DOHH2 (cell line): ENCODE results near the gene PRKAG3.

Experiments
- H3F3A ChIP-seq: fragments of 200-600 bp; sonication (generic), shearing (Covaris generic); 2 replicates; pipeline ENCODE4 v1.6.0; 2016; ENCODE audit warnings: antibody characterized with exemption, mild to moderate bottlenecking; ENCODE audit not compliant: control insufficient read depth, insufficient read depth
- H3K27ac ChIP-seq: fragments of 200-600 bp; sonication (generic); 2 replicates; pipeline ENCODE4 v1.5.1; 2014; ENCODE audit warnings: low read depth, mild to moderate bottlenecking, low read length, moderate library complexity
- H3K27me3 ChIP-seq: fragments of 200-600 bp; sonication (generic); 2 replicates; pipeline ENCODE4 v1.6.1; 2014; ENCODE audit warnings: mild to moderate bottlenecking, low read length, mixed read lengths; ENCODE audit not compliant: control insufficient read depth
- H3K36me3 ChIP-seq: fragments of 200-600 bp; sonication (generic); 2 replicates; pipeline ENCODE4 v1.6.1; 2014; ENCODE audit warnings: mild to moderate bottlenecking, low read length, moderate library complexity, mixed read lengths; ENCODE audit not compliant: control insufficient read depth
- H3K4me1 ChIP-seq: fragments of 200-600 bp; sonication (generic); 2 replicates; pipeline ENCODE4 v1.6.1; 2014; ENCODE audit warnings: mild to moderate bottlenecking, low read length, mixed read lengths; ENCODE audit not compliant: control insufficient read depth
- H3K4me2 ChIP-seq: fragments of 200-600 bp; sonication (generic); 2 replicates; pipeline ENCODE4 v1.6.0; 2014; ENCODE audit warnings: mild to moderate bottlenecking, low read length, moderate library complexity
- H3K4me3 ChIP-seq: fragments of 200-600 bp; sonication (generic); 2 replicates; pipeline ENCODE4 v1.5.1; 2014; ENCODE audit warnings: mild to moderate bottlenecking, low read length, mixed read lengths
- H3K79me2 ChIP-seq: fragments of 200-600 bp; sonication (generic); 2 replicates; pipeline ENCODE4 v1.6.1; 2014; ENCODE audit warnings: mild to moderate bottlenecking, low read length, mixed read lengths; ENCODE audit not compliant: control insufficient read depth
- H3K9me2 ChIP-seq: fragments of 200-600 bp; sonication (generic); replicated peaks from 2 replicates; pipeline ENCODE4 v1.6.1; 2014; ENCODE audit warnings: mild to moderate bottlenecking, low read length, mixed read lengths; ENCODE audit not compliant: control insufficient read depth
- H3K9me3 ChIP-seq: fragments of 200-600 bp; sonication (generic); 2 replicates; pipeline ENCODE4 v1.6.1; 2014; ENCODE audit warnings: antibody characterized with exemption, low read length, mixed read lengths; ENCODE audit not compliant: control insufficient read depth, insufficient read depth
- H4K20me1 ChIP-seq: fragments of 200-600 bp; sonication (generic); 2 replicates; pipeline ENCODE4 v1.6.0; 2014; ENCODE audit warnings: low read depth, mild to moderate bottlenecking, antibody characterized with exemption, low read length, moderate library complexity; ENCODE audit not compliant: control insufficient read depth, insufficient read depth
- EZH2phosphoT487 ChIP-seq: fragments of 200-600 bp; sonication (generic); IDR thresholded peaks from 2 replicates; pipeline ENCODE4 v1.6.1; 2017; ENCODE audit warnings: borderline replicate concordance, mild to moderate bottlenecking, antibody characterized with exemption, low read length, moderate library complexity, mixed read lengths
- TF ChIP-seq, protein P1 (sequence below): fragments of 200-600 bp; sonication (generic); IDR thresholded peaks from one replicate; pipeline ENCODE4 v1.5.1; 2014; ENCODE audit warnings: antibody characterized with exemption, mild to moderate bottlenecking, low read depth, low read length; ENCODE audit not compliant: poor library complexity, severe bottlenecking

PRKAG3 gene

GRCh38 chr2:218781691-218782527, 49.7 kb downstream of the PRKAG3 start, which contains the start of gene CYP27A1:
Gene CYP27A1 (plus strand): TSS chr2:218782147. CDS start chr2:218782183, 36 bp downstream.
- H3K9me2 ChIP-seq, result no peaks in the 10 kb centered on the region
- H3K4me3 ChIP-seq, result no peak within 1 kb of the TSS
- TF ChIP-seq EZH2phosphoT487, result no peak
- TF ChIP-seq, protein P1, sequence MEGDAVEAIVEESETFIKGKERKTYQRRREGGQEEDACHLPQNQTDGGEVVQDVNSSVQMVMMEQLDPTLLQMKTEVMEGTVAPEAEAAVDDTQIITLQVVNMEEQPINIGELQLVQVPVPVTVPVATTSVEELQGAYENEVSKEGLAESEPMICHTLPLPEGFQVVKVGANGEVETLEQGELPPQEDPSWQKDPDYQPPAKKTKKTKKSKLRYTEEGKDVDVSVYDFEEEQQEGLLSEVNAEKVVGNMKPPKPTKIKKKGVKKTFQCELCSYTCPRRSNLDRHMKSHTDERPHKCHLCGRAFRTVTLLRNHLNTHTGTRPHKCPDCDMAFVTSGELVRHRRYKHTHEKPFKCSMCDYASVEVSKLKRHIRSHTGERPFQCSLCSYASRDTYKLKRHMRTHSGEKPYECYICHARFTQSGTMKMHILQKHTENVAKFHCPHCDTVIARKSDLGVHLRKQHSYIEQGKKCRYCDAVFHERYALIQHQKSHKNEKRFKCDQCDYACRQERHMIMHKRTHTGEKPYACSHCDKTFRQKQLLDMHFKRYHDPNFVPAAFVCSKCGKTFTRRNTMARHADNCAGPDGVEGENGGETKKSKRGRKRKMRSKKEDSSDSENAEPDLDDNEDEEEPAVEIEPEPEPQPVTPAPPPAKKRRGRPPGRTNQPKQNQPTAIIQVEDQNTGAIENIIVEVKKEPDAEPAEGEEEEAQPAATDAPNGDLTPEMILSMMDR, result no peak
- no peak within 1 kb of the TSS for H3K27ac ChIP-seq
- H3K79me2 ChIP-seq, result no peaks in the 10 kb centered on the region
- H3K27me3 ChIP-seq, result peaks cover 22% of the 10 kb centered on the region
- no peaks in the 10 kb centered on the region for H3K36me3 ChIP-seq
- peaks cover 9% of the 10 kb centered on the region; the same call in 1 of the 2 replicates for H3K9me3 ChIP-seq
- no peaks in the 10 kb centered on the region for H3K4me1 ChIP-seq
- H4K20me1 ChIP-seq, result no peaks in the 10 kb centered on the region
- H3F3A ChIP-seq, result no peaks in the 10 kb centered on the region
- H3K4me2 ChIP-seq, result no peak within 1 kb of the TSS

DNA sequence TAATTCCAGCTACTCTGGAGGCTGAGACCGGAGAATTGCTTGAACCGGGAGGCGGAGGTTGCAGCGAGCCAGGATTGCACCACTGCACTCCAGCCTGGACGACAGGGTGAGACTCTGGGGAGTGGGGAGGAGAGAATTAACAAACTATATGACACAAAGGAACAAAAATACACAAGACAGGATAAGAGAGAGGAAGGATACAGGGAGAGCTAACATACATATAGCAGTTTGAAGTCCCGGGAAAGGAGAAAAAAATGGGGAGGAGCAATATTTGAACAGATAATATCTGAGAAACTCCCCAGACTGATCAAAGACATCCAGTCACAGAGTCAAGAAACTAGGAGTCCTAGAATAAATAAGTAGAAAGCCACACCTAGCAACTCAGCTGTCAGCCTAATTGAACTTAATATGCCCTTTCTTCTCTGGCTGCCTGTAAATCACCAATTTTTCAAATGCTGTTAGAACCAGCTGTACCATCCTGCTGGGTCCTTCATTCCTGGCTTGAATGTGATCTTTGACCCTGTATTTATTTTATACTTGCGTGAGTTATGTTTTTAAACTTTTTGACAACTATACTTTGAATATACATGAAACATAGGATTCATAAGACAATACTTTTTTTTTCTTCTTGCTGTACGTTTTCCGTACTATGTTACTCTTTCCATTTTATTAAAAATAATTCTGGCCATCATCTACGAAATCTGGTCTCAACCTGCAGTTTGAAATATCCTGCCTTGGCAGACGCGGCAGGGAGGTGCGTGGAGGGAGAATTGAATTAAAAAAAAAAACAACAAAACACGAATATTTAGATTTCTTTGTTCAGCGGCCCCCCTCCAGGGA, 50.5 kb downstream of the PRKAG3 start:
- no peaks in the 10 kb centered on the region for H3F3A ChIP-seq
- no peaks in the 10 kb centered on the region for H4K20me1 ChIP-seq
- H3K4me2 ChIP-seq, result no peak overlapping the region
- H3K36me3 ChIP-seq, result no peaks in the 10 kb centered on the region
- no peak overlapping the region for H3K4me3 ChIP-seq
- H3K79me2 ChIP-seq, result no peaks in the 10 kb centered on the region
- H3K4me1 ChIP-seq, result no peaks in the 10 kb centered on the region
- H3K27ac ChIP-seq, result no peak overlapping the region
- TF ChIP-seq, protein P1, result no peak
- TF ChIP-seq EZH2phosphoT487, result no peak
- H3K27me3 ChIP-seq, result peaks cover 20% of the 10 kb centered on the region
- peaks cover 11% of the 10 kb centered on the region; the same call in 1 of the 2 replicates for H3K9me3 ChIP-seq
- no peaks in the 10 kb centered on the region for H3K9me2 ChIP-seq

GRCh38 chr2:218780046-218780445, 51.6 kb downstream of the PRKAG3 start:
- Histone ChIP-seq H3K9me3 (peaks cover 11% of the 10 kb centered on the region; the same call in 1 of the 2 replicates), H3K4me1 (no peaks in the 10 kb centered on the region), H3K36me3 (no peaks in the 10 kb centered on the region), H3K27ac (no peak overlapping the region), H3K79me2 (no peaks in the 10 kb centered on the region), H3K27me3 (peaks cover 20% of the 10 kb centered on the region), H3K4me2 (no peak overlapping the region), H3K4me3 (no peak overlapping the region), H3K9me2 (no peaks in the 10 kb centered on the region), H3F3A (no peaks in the 10 kb centered on the region), H4K20me1 (no peaks in the 10 kb centered on the region)
- TF ChIP-seq, protein P1, result no peak
